ENCODE results near the gene NAV2. TPM values are rescaled to one million over a fixed set of nuclear protein-coding genes. Genes with fewer than 3 reads are reported as not detected.
"Not testable (repeated sequence)": the region's sequence is repeated elsewhere in the genome, so short reads cannot be mapped to it uniquely, and the experiment has no call there.

Gene NAV2
- total RNA-seq, 1 donor, result 0.42 TPM

- no peaks in the 10 kb centered on the region for H3K4me1 ChIP-seq (ENCODE audit: insufficient read depth, low read length)
- H3K9me3 ChIP-seq (ENCODE audit: low read depth, low read length), result no peaks in the 10 kb centered on the region
- H3K27me3 ChIP-seq (ENCODE audit: insufficient read depth, low read length), result no peaks in the 10 kb centered on the region
- no peak overlapping the region for H3K4me3 ChIP-seq (ENCODE audit: low read length)
These were observed 199.7 kb downstream of the NAV2 start for GRCh38 chr11:19912115-19912957.

GRCh38 chr11:19912958-19913892 is 200.6 kb downstream of the NAV2 start:
- H3K9me3 ChIP-seq (ENCODE audit: low read depth, low read length), result no peaks in the 10 kb centered on the region
- no peak overlapping the region for H3K4me3 ChIP-seq (ENCODE audit: low read length)
- no peaks in the 10 kb centered on the region for H3K4me1 ChIP-seq (ENCODE audit: insufficient read depth, low read length)
- no peaks in the 10 kb centered on the region for H3K27me3 ChIP-seq (ENCODE audit: insufficient read depth, low read length)

GRCh38 chr11:19913893-19914249 is 201.2 kb downstream of the NAV2 start:
- Histone ChIP-seq H3K9me3 (ENCODE audit: low read depth, low read length) (no peaks in the 10 kb centered on the region), H3K4me1 (ENCODE audit: insufficient read depth, low read length) (no peaks in the 10 kb centered on the region), H3K27me3 (ENCODE audit: insufficient read depth, low read length) (no peaks in the 10 kb centered on the region), H3K4me3 (ENCODE audit: low read length) (no peak overlapping the region)

DNA sequence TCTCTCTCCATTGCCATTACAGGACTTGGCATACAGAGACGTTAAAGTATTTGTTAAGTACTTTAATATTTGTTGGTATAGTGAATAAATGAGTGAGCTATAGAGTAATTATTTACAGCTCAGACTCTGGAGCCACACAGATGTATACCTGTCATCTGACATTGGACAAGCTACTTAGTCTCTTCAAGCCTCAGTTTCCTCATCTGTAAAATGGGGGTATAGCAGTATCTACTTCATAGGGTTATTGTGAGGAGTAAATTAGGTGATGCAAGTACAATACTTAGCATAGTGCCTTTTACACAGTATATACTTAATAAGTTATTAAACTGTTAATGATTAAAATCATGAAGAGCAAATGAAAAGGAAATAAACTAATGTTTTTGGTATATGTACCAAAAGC is 203.2 kb downstream of the NAV2 start:
- no peaks in the 10 kb centered on the region for H3K27me3 ChIP-seq (ENCODE audit: insufficient read depth, low read length)
- no peaks in the 10 kb centered on the region for H3K4me1 ChIP-seq (ENCODE audit: insufficient read depth, low read length)
- no peaks in the 10 kb centered on the region for H3K9me3 ChIP-seq (ENCODE audit: low read depth, low read length)
- H3K4me3 ChIP-seq (ENCODE audit: low read length), result no peak overlapping the region

GRCh38 chr11:19917069-19917468 is 204.4 kb downstream of the NAV2 start:
- Histone ChIP-seq H3K4me3 (ENCODE audit: low read length) (no peak overlapping the region), H3K27me3 (ENCODE audit: insufficient read depth, low read length) (no peaks in the 10 kb centered on the region), H3K4me1 (ENCODE audit: insufficient read depth, low read length) (no peaks in the 10 kb centered on the region), H3K9me3 (ENCODE audit: low read depth, low read length) (no peaks in the 10 kb centered on the region)

DNA sequence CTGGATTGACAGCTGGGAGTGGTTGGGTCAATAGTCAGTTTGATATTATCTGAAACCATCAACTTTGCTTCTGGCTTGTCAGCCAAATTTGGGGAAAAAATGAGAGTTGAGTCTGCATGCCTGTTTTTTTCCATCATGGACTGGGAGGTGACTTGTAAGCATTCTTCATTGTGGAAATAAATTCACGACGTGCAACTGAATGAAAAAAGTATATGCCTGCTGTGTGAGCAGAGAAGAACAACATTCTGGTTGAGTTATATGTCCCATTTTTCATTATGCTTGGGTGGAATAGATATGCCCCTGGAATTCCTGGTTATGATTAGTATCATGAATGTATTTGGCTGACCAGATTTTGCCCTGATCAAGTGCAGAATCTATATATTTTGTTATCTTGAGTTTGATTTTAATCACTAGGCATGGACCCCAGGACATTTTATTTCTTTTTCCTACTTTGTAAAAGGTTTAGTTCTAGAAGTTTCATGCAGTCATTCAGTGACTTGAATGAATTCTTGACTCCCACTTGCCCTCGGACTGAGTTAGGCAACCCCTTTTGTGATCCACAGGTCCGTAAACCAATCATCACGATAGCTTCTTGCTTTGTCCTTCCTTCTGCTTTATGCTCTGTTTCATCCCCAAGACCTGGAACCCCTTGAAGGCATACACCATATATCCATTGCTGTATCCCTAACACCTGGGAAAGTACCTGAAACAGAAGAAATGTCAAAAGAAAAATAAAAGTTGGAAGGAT is 205.8 kb downstream of the NAV2 start:
- H3K27me3 ChIP-seq (ENCODE audit: insufficient read depth, low read length), result no peaks in the 10 kb centered on the region
- H3K9me3 ChIP-seq (ENCODE audit: low read depth, low read length), result no peaks in the 10 kb centered on the region
- no peaks in the 10 kb centered on the region for H3K4me1 ChIP-seq (ENCODE audit: insufficient read depth, low read length)
- H3K4me3 ChIP-seq (ENCODE audit: low read length), result no peak overlapping the region

GRCh38 chr11:19919050-19919561 is 206.5 kb downstream of the NAV2 start:
- H3K4me3 ChIP-seq (ENCODE audit: low read length), result no peak overlapping the region
- no peaks in the 10 kb centered on the region for H3K9me3 ChIP-seq (ENCODE audit: low read depth, low read length)
- H3K27me3 ChIP-seq (ENCODE audit: insufficient read depth, low read length), result no peaks in the 10 kb centered on the region
- H3K4me1 ChIP-seq (ENCODE audit: insufficient read depth, low read length), result no peaks in the 10 kb centered on the region

DNA sequence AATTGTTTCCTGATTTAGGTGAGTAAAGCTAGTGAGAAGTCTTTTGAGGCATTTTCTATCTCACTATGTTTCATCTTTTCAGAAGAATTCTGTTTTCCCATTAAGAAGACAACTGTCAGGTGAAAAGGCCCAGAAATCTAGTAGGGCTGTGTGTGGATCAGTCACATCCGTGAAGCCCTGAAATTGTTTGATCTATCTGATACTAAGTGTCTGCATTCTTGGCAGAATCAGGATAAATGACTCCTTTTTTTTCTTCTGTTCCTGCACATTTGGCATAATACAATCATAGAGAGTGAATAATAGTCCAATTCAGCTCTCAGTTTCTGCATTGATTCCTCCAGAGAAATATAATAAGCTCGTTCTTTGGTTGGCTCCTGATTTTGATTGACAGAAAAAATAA is 208.3 kb downstream of the NAV2 start:
- Histone ChIP-seq H3K27me3 (ENCODE audit: insufficient read depth, low read length) (no peaks in the 10 kb centered on the region), H3K4me3 (ENCODE audit: low read length) (no peak overlapping the region), H3K4me1 (ENCODE audit: insufficient read depth, low read length) (no peaks in the 10 kb centered on the region), H3K9me3 (ENCODE audit: low read depth, low read length) (no peaks in the 10 kb centered on the region)

- H3K4me1 ChIP-seq (ENCODE audit: insufficient read depth, low read length), result no peaks in the 10 kb centered on the region
- H3K4me3 ChIP-seq (ENCODE audit: low read length), result no peak overlapping the region
- H3K9me3 ChIP-seq (ENCODE audit: low read depth, low read length), result no peaks in the 10 kb centered on the region
- H3K27me3 ChIP-seq (ENCODE audit: insufficient read depth, low read length), result no peaks in the 10 kb centered on the region
These were observed 209.5 kb downstream of the NAV2 start for GRCh38 chr11:19921976-19922688.

GRCh38 chr11:19922689-19923035 is 210.0 kb downstream of the NAV2 start:
- no peaks in the 10 kb centered on the region for H3K4me1 ChIP-seq (ENCODE audit: insufficient read depth, low read length)
- no peaks in the 10 kb centered on the region for H3K9me3 ChIP-seq (ENCODE audit: low read depth, low read length)
- H3K27me3 ChIP-seq (ENCODE audit: insufficient read depth, low read length), result no peaks in the 10 kb centered on the region

GRCh38 chr11:19923626-19924025 is 211.0 kb downstream of the NAV2 start:
- Histone ChIP-seq H3K27me3 (ENCODE audit: insufficient read depth, low read length) (no peaks in the 10 kb centered on the region), H3K4me3 (ENCODE audit: low read length) (no peak overlapping the region), H3K4me1 (ENCODE audit: insufficient read depth, low read length) (no peaks in the 10 kb centered on the region), H3K9me3 (ENCODE audit: low read depth, low read length) (no peaks in the 10 kb centered on the region)

More at GRCh38 chr11:19922689-19923035, 210.0 kb downstream of the NAV2 start:
- no peak overlapping the region for H3K4me3 ChIP-seq (ENCODE audit: low read length)

GRCh38 chr11:19924311-19924710 is 211.7 kb downstream of the NAV2 start:
- H3K27me3 ChIP-seq (ENCODE audit: insufficient read depth, low read length), result no peaks in the 10 kb centered on the region
- no peaks in the 10 kb centered on the region for H3K9me3 ChIP-seq (ENCODE audit: low read depth, low read length)
- no peak overlapping the region for H3K4me3 ChIP-seq (ENCODE audit: low read length)
- no peaks in the 10 kb centered on the region for H3K4me1 ChIP-seq (ENCODE audit: insufficient read depth, low read length)

DNA sequence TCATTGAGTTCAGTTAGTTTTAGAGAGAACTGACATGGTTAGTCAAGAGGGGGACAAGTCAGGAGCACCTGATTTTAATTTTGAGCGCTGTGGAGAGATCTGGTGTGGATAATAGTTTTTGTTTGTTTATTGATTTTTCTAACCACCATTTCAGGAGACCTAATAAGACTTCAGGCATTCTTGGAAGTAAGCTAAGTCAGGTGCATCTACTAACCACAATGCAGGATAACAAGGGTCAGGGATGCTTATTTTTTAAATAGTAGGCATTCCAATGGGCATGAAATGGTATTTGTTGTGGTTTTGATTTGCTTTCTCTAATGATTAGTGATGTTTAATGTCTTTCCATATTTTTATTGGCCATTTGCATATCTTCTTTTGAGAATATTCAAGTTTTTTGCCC is 212.1 kb downstream of the NAV2 start:
- H3K9me3 ChIP-seq (ENCODE audit: low read depth, low read length), result no peaks in the 10 kb centered on the region
- H3K27me3 ChIP-seq (ENCODE audit: insufficient read depth, low read length), result no peaks in the 10 kb centered on the region
- H3K4me1 ChIP-seq (ENCODE audit: insufficient read depth, low read length), result no peaks in the 10 kb centered on the region
- no peak overlapping the region for H3K4me3 ChIP-seq (ENCODE audit: low read length)

- H3K4me3 ChIP-seq (ENCODE audit: low read length); H3K9me3 ChIP-seq (ENCODE audit: low read depth, low read length); H3K4me1 ChIP-seq (ENCODE audit: insufficient read depth, low read length); H3K27me3 ChIP-seq (ENCODE audit: insufficient read depth, low read length): not testable (repeated sequence)
These were observed 214.8 kb downstream of the NAV2 start for GRCh38 chr11:19927403-19927802.

Data from mononuclear cell (primary cell).